Kidney capillary endothelial cell (primary cell): ENCODE measurements around the gene TMEM272.

Experiments used
- DNase-seq: peaks from one replicate; pipeline ENCODE4 v3.0.0-alpha.2; 2018; ENCODE audit warnings: low spot score

Gene TMEM272

GRCh38 chr13:51780099-51780498, 64.9 kb downstream of the TMEM272 start:
- no peak for DNase-seq

- no peak for DNase-seq
Observed at GRCh38 chr13:51778392-51778791, 66.6 kb downstream of the TMEM272 start.

GRCh38 chr13:51777921-51778320, 67.1 kb downstream of the TMEM272 start:
- no peak for DNase-seq

- DNase-seq = no peak
Observed at GRCh38 chr13:51776179-51776578, 68.8 kb downstream of the TMEM272 start.

- no peak for DNase-seq
Observed at GRCh38 chr13:51773515-51773914, 71.5 kb downstream of the TMEM272 start.

- DNase-seq = no peak
Observed at GRCh38 chr13:51772781-51773180, 72.2 kb downstream of the TMEM272 start.

- no peak for DNase-seq
Observed at GRCh38 chr13:51772105-51772455, 72.9 kb downstream of the TMEM272 start.

- DNase-seq = no peak
Observed at GRCh38 chr13:51771418-51772104, 73.4 kb downstream of the TMEM272 start.

GRCh38 chr13:51770681-51771417, 74.1 kb downstream of the TMEM272 start:
- DNase-seq = no peak

GRCh38 chr13:51770160-51770559, 74.8 kb downstream of the TMEM272 start:
- DNase-seq = no peak

GRCh38 chr13:51769455-51770127, 75.4 kb downstream of the TMEM272 start:
- DNase-seq = no peak

GRCh38 chr13:51768976-51769375, 76.0 kb downstream of the TMEM272 start:
- no peak for DNase-seq

- no peak for DNase-seq
Observed at GRCh38 chr13:51768378-51768921, 76.5 kb downstream of the TMEM272 start.

GRCh38 chr13:51767100-51767499, 77.9 kb downstream of the TMEM272 start:
- DNase-seq = no peak

- DNase-seq = no peak
Observed at GRCh38 chr13:51765142-51765515, 79.8 kb downstream of the TMEM272 start.

- DNase-seq = peak; percentile 32
Observed at GRCh38 chr13:51764184-51765141, 80.5 kb downstream of the TMEM272 start.

GRCh38 chr13:51763486-51763885, 81.5 kb downstream of the TMEM272 start:
- no peak for DNase-seq
